GM10847 (cell line): ENCODE measurements around the gene ETFBKMT.

Experiments
- POLR2A ChIP-seq: IDR thresholded peaks from 2 replicates; pipeline ENCODE4 v1.6.1; 2011; ENCODE audit not compliant: insufficient read length; ENCODE audit errors: extremely low read depth

Gene ETFBKMT

GRCh38 chr12:31659087-31659942 is at the start of gene ETFBKMT:
Gene ETFBKMT (plus strand): TSS chr12:31659688. CDS start chr12:31661954, 2,266 bp downstream.
- TF ChIP-seq POLR2A = peak; percentile 34

- TF ChIP-seq POLR2A = no peak
These were observed 46.7 kb upstream of the ETFBKMT start for GRCh38 chr12:31612819-31613218.

DNA sequence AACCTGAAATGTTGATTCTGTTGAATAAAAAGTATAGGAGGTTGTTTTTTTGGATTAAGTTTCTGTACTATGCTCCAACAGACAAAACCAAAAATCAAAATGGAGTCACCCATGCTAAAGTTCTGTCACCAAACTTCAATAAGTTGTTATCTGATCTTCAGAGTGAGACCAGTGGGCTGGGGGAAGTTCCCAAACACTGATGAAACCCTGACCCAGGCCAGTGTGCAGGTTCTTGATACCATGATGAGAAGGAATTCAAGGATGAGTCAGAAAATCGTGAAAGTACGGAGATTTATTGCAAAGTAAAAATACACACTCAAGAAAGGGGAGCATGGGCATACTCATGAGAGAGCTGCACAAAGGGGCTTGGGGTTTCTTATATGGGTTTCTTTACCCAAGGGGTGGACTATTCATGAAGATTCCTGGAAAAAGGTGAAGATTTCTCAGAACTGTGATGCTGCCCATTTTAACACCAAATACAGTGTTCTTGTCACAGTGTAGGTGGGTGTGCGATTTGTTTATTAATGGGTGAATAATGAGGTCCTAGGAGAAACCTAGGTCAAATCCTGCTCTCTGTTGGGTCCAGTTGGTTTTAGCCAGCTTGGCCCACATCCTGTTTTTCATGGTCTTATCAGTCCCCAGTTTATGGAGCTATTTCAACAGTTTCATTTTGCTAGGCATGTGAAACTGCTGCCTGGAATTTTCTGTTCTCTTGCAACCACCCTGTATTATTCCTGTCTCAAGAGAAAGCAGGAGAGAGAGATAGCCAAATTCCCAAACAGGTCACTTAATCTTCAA is 41.1 kb upstream of the ETFBKMT start:
- no peak for TF ChIP-seq POLR2A

- TF ChIP-seq POLR2A = no peak
These were observed 39.2 kb upstream of the ETFBKMT start for GRCh38 chr12:31620311-31620710.

- TF ChIP-seq POLR2A = no peak
These were observed 37.5 kb upstream of the ETFBKMT start for GRCh38 chr12:31622038-31622437.

DNA sequence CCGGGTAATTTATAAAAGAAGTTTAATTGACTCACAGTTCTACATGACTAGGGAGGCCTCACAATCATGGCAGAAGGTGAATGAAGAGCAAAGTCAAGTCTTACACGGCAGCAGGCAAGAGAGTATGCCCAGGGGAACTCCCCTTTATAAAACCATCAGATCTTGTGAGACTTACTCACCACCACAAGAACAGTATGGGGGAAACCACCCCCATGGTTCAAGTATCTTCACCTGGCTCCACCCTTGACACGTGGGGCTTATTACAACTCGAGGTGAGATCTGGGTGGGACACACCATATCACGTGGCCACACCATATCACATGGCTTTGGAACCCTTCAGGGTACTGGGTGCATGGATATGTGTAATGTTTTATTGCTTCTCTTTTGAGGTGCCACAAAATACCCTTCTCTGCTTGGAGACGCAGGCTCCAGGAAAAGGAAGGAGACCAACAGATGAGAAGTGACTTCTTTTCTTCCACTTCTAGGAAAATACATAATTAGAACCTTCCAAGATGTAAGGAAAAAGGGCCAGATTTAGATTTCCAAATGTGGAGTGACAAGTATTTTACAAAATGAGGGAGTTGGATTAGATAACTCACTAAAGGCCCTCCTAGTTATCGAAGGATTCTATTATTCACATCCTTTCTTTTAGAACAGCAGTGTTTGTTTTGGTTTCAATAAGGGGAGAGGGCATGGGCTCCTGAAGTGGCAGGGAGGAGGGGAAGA is 33.1 kb upstream of the ETFBKMT start:
- TF ChIP-seq POLR2A = no peak

GRCh38 chr12:31627456-31628054 is 31.9 kb upstream of the ETFBKMT start:
- no peak for TF ChIP-seq POLR2A

DNA sequence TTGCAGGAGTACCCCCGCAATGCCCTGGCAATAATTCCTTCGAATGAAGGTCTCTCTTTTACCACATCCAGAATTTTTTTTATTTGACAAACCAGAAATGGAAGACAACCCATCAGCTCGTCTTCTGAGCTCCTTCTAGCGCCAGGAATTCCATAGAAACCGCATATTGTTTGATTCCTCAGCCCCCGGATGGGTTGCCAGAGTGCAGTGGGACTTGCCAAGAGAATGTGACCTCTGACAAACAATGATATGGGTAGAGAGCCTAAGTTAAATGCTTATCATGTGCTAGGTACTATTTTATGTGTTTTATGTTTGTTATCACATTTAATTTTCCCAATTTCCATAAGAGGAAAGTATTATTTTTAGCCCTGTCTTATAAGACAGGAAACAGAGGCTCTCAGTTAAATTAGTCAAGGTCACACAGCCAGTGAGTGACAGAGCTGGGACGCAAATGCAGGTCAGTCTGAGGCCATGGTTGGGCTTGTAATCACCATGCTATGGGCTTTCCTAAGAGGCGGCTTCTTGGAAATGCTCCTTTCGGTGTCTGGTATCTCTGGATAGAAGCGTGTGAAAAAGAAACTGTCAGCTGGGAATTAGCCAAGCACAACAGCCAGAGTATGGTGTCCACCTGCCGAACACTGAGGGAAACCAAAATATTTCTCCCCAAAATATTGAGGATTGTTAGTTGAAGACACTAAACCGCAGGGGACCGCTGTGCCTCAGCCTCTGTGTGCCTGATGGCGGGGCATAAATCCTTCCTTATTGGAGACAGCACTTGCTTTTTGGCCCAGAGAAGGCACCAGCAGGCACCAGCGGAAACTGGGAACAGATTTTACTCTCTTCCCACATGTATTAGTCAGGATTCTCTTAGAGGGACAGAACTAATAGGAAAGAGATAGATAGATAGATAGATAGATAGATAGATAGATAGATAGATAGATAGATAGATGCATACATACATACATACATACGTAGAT is 29.4 kb upstream of the ETFBKMT start:
- TF ChIP-seq POLR2A = no peak

- TF ChIP-seq POLR2A = no peak
These were observed 28.3 kb upstream of the ETFBKMT start for GRCh38 chr12:31631023-31631724.

DNA sequence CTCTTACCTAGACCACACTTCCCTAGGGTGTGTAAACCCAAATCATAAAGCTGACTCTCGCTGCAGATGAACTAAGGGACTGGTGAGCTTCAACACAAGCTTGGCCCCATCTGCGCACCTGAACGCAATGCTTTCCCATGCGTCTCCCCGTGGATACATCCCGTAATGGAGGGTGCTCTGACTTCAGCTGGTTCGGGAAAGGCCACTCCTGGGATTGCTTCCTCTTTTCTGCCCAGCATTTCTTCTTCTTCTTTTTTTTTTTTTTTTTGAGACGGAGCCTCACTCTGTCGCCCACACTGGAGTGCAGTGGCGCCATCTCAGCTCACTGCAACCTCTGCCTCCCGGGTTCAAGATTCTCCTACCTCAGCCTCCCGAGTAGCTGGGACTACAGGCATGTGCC is 27.7 kb upstream of the ETFBKMT start:
- TF ChIP-seq POLR2A = no peak

DNA sequence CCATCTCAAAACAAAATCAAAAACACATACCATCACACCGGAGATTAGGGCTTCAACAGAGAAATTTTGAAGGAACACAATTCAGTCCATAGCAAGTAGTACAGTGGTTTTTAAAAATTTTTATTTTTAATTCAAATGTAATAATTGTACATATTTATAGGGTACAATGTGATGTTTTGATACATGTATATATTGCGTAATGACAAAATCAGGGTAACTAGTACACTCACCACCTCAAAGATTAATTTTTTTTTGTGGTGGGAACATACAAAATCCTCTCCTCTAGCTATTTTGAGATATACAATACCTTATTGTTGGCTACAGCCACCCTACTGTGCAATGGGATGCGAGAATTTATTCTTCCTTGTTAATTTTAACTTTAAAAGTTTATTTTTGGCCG is 26.0 kb upstream of the ETFBKMT start:
- TF ChIP-seq POLR2A = no peak

- no peak for TF ChIP-seq POLR2A
These were observed 24.9 kb upstream of the ETFBKMT start for GRCh38 chr12:31634620-31635019.

DNA sequence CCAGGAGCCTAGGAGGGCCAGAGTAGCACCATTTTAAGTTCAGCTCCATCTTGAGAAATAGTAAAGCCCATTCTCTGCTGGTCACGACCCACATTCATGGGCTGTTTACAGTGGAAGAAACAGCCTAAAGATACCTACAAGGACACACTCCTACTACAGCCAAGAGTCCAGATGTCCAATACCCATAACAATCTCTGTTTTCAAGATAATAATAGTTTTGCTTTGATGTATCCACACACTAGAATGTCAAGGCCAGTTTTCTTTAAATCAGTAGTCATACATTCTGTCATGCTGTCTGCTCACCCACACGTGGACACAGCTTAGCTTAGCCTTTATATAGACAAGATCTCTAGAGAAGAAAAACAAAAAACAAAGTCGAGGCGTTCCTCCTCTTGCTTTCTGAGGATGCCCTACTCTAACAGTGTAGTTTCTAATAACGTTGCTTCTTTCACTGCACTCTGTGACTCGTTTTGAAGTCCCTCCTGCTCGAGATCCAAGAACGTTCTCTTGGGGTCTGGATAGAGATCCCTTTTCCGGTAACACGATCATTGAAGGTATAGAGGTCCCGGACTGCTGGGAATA is 17.9 kb upstream of the ETFBKMT start:
- TF ChIP-seq POLR2A = no peak
